ENCODE measurements around the gene SH2B2.

The SH2B2 gene

DNA sequence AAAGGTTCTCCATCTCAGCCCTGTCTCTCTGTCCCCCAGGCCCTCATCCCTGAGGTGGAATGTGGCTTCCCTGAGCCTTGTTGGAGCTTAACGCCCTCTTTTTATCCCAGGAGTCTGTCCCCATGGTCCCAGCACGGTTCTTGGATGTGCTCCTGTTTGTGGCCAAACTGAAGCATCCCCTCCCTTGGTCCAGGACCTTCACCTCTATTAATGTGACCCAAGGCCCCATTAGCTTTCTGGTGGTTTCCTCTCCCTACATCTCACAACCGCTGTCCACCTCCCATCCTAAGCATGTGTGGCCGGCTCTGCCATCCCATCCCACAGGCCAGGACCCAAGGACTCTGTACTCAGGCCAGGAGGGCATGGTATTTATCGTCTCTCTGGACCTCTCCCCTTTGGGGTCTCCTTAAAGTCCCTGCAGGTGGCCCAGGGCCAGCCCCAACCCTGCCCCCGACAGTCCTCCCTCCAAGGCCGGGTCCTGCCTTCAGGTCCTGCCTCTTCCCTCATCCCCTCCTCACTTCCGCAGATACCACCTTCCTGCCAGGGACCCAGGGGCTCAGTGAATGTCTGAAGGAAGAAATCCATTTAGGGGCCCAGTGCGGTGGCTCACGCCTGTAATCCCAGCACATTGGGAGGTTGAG is 15.4 kb upstream of the SH2B2 start:
- Histone ChIP-seq H3K9me3 (ENCODE audit: control insufficient read depth, low read length) (no peaks in the 10 kb centered on the region), H3K36me3 (ENCODE audit: control insufficient read depth, insufficient read depth, low read length) (no peaks in the 10 kb centered on the region), H3K4me1 (ENCODE audit: control insufficient read depth, insufficient read depth, low read length) (peaks cover 26% of the 10 kb centered on the region), H3K27me3 (ENCODE audit: control insufficient read depth, insufficient read depth, low read length) (no peaks in the 10 kb centered on the region), H3K4me3 (ENCODE audit: low read length) (no peak overlapping the region), H3K9ac (ENCODE audit: low read length) (no peak overlapping the region)

- no peaks in the 10 kb centered on the region for H3K27me3 ChIP-seq (ENCODE audit: control insufficient read depth, insufficient read depth, low read length)
- no peak overlapping the region for H3K4me3 ChIP-seq (ENCODE audit: low read length)
- H3K9me3 ChIP-seq (ENCODE audit: control insufficient read depth, low read length) = no peaks in the 10 kb centered on the region
- H3K36me3 ChIP-seq (ENCODE audit: control insufficient read depth, insufficient read depth, low read length) = no peaks in the 10 kb centered on the region
- H3K4me1 ChIP-seq (ENCODE audit: control insufficient read depth, insufficient read depth, low read length) = peaks cover 26% of the 10 kb centered on the region
- H3K9ac ChIP-seq (ENCODE audit: low read length) = no peak overlapping the region
Observed at GRCh38 chr7:102272075-102272916, 14.4 kb upstream of the SH2B2 start.

GRCh38 chr7:102272917-102273748 is 13.5 kb upstream of the SH2B2 start:
- H3K36me3 ChIP-seq (ENCODE audit: control insufficient read depth, insufficient read depth, low read length) = no peaks in the 10 kb centered on the region
- peaks cover 26% of the 10 kb centered on the region for H3K4me1 ChIP-seq (ENCODE audit: control insufficient read depth, insufficient read depth, low read length)
- H3K9ac ChIP-seq (ENCODE audit: low read length) = no peak overlapping the region

DNA sequence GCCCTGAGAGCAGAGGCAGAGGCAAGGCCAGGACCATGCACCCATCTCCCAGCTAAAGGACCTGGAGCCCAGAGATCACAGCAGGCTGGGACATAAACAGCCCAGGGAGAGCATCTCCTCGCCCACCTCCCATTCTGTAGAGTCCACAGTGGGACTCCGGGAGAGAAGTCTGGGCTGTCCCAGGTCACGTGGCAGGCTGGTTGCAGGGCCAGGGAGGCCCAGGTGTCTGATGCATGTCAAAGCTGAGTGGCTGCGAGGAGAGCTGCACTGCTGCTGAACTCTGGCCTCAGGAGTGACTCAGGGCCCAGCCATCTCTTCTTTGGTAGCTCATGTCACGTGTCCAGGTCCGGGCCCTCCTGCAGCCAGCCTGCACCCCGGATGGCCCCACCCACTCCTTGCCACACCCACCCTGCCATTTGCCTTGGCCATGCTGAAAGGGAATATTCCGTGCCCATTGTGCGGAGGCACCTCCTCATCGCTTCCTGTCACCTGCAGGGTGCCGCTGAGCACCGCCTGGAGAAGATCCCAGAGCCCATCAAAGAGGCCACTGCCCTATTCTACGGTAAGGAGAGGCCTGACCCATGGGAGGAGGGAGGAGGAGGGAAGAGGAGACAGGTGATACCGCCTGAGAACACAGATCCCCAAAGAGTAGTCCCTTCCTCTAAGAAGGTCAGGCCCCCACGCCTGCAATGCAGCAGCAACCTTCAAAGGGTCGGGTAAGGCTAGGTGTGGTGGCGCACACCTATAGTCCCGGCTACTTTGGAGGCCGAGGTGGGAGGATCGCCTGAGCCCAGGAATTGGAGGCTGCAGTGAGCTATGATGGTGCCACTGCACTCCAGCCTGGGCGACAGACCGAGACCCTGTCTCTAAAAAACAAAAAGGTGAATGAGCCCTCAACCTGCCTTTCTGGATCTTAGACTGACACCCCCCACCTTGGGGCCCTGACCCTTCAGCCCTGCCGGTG is 12.6 kb upstream of the SH2B2 start:
- peaks cover 26% of the 10 kb centered on the region for H3K4me1 ChIP-seq (ENCODE audit: control insufficient read depth, insufficient read depth, low read length)
- H3K9ac ChIP-seq (ENCODE audit: low read length) = no peak overlapping the region
- H3K9me3 ChIP-seq (ENCODE audit: control insufficient read depth, low read length) = no peaks in the 10 kb centered on the region
- no peaks in the 10 kb centered on the region for H3K36me3 ChIP-seq (ENCODE audit: control insufficient read depth, insufficient read depth, low read length)
- no peak overlapping the region for H3K4me3 ChIP-seq (ENCODE audit: low read length)
- no peaks in the 10 kb centered on the region for H3K27me3 ChIP-seq (ENCODE audit: control insufficient read depth, insufficient read depth, low read length)

More at GRCh38 chr7:102272917-102273748, 13.5 kb upstream of the SH2B2 start:
- no peaks in the 10 kb centered on the region for H3K9me3 ChIP-seq (ENCODE audit: control insufficient read depth, low read length)
- H3K27me3 ChIP-seq (ENCODE audit: control insufficient read depth, insufficient read depth, low read length) = no peaks in the 10 kb centered on the region
- no peak overlapping the region for H3K4me3 ChIP-seq (ENCODE audit: low read length)

DNA sequence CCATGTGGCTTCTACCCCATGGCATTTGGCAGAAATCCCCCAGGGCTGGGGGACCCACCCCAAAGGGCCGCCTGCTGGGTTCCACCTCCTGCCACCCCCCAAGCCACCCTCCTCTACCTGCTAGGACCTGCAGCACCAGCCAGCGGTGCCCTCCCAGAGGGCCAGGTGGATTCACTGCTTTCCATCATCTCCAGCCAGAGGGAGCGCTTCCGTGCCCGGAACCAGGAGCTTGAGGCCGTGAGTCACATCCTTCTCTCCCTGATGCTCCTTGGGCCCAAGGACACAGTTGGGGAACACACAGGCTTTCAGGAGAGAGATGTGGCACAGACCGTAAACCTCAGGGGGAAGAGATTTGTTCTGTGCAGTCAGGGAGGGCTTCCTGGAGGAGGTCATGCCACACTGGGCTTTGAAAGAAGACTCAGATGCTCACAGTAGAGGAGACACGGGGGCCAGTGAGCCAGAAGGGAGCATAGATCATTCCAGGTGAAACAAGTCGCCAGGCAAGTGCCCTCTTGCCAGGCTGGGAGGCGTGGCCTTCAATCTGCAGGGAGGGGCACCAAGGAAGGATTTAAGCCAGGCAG is 11.5 kb upstream of the SH2B2 start:
- Histone ChIP-seq H3K9ac (ENCODE audit: low read length) (no peak overlapping the region), H3K9me3 (ENCODE audit: control insufficient read depth, low read length) (no peaks in the 10 kb centered on the region), H3K27me3 (ENCODE audit: control insufficient read depth, insufficient read depth, low read length) (no peaks in the 10 kb centered on the region), H3K4me3 (ENCODE audit: low read length) (no peak overlapping the region), H3K4me1 (ENCODE audit: control insufficient read depth, insufficient read depth, low read length) (peaks cover 26% of the 10 kb centered on the region), H3K36me3 (ENCODE audit: control insufficient read depth, insufficient read depth, low read length) (no peaks in the 10 kb centered on the region)

GRCh38 chr7:102277901-102278300 is 8.8 kb upstream of the SH2B2 start:
- no peak overlapping the region for H3K4me3 ChIP-seq (ENCODE audit: low read length)
- H3K9me3 ChIP-seq (ENCODE audit: control insufficient read depth, low read length) = no peaks in the 10 kb centered on the region
- H3K36me3 ChIP-seq (ENCODE audit: control insufficient read depth, insufficient read depth, low read length) = no peaks in the 10 kb centered on the region
- H3K4me1 ChIP-seq (ENCODE audit: control insufficient read depth, insufficient read depth, low read length) = peaks cover 18% of the 10 kb centered on the region
- H3K27me3 ChIP-seq (ENCODE audit: control insufficient read depth, insufficient read depth, low read length) = no peaks in the 10 kb centered on the region
- no peak overlapping the region for H3K9ac ChIP-seq (ENCODE audit: low read length)

DNA sequence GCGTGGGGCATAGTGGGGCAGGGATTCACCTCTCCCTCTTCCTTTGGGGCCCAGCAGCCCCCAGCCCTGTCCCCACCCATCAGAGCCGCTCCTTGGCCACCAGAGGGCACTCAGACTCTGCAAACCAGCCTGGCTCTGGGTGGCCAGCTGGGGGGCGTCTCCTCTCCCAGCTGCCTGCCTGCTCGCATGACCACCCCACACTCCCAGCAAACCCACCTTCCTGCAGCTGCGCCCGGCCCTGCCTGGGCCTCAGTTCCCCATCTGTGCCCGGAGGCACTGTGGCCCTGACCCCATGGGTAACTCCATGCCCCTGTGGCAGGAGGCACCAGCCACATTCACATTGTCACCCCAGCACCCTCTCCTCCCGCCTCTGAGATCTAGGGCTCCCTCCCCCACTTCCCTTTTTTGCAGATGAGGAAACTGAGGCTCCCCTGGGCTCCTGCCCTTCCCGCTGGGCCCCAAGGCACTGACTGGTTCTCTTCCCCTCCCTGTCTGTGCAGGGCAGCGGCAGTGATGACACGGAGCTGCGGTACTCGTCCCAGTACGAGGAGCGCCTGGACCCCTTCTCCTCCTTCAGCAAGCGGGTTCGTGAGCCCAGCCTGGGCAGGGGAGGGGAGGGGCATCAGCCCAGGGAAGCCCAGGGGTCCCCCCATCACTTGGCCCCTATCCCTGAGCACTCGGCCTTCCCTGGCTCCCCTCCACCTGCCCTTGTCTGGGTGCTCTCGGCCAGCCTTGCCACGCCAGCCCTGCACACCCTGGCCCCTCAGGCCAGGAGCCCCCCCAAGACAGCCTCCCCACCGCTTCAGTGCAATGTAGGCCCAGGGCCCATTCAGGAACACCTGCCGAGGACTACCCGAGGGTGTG is 6.9 kb upstream of the SH2B2 start:
- H3K9ac ChIP-seq (ENCODE audit: low read length) = no peak overlapping the region
- no peaks in the 10 kb centered on the region for H3K27me3 ChIP-seq (ENCODE audit: control insufficient read depth, insufficient read depth, low read length)
- no peak overlapping the region for H3K4me3 ChIP-seq (ENCODE audit: low read length)
- H3K9me3 ChIP-seq (ENCODE audit: control insufficient read depth, low read length) = no peaks in the 10 kb centered on the region
- H3K4me1 ChIP-seq (ENCODE audit: control insufficient read depth, insufficient read depth, low read length) = peaks cover under 1% of the 10 kb centered on the region
- no peaks in the 10 kb centered on the region for H3K36me3 ChIP-seq (ENCODE audit: control insufficient read depth, insufficient read depth, low read length)

- H3K4me1 ChIP-seq (ENCODE audit: control insufficient read depth, insufficient read depth, low read length) = no peaks in the 10 kb centered on the region
- H3K9me3 ChIP-seq (ENCODE audit: control insufficient read depth, low read length) = no peaks in the 10 kb centered on the region
- no peak overlapping the region for H3K4me3 ChIP-seq (ENCODE audit: low read length)
- no peak overlapping the region for H3K9ac ChIP-seq (ENCODE audit: low read length)
- H3K27me3 ChIP-seq (ENCODE audit: control insufficient read depth, insufficient read depth, low read length) = no peaks in the 10 kb centered on the region
- H3K36me3 ChIP-seq (ENCODE audit: control insufficient read depth, insufficient read depth, low read length) = no peaks in the 10 kb centered on the region
Observed at GRCh38 chr7:102280521-102280920, 6.1 kb upstream of the SH2B2 start.

- Histone ChIP-seq H3K27me3 (ENCODE audit: control insufficient read depth, insufficient read depth, low read length) (peaks cover 6% of the 10 kb centered on the region), H3K4me3 (ENCODE audit: low read length) (no peak overlapping the region), H3K9me3 (ENCODE audit: control insufficient read depth, low read length) (no peaks in the 10 kb centered on the region), H3K4me1 (ENCODE audit: control insufficient read depth, insufficient read depth, low read length) (peaks cover 6% of the 10 kb centered on the region), H3K36me3 (ENCODE audit: control insufficient read depth, insufficient read depth, low read length) (no peaks in the 10 kb centered on the region), H3K9ac (ENCODE audit: low read length) (no peak overlapping the region)
Observed at GRCh38 chr7:102281785-102282184, 4.9 kb upstream of the SH2B2 start.

- Histone ChIP-seq H3K36me3 (ENCODE audit: control insufficient read depth, insufficient read depth, low read length) (no peaks in the 10 kb centered on the region), H3K4me1 (ENCODE audit: control insufficient read depth, insufficient read depth, low read length) (peaks cover 12% of the 10 kb centered on the region), H3K27me3 (ENCODE audit: control insufficient read depth, insufficient read depth, low read length) (peaks cover 8% of the 10 kb centered on the region), H3K4me3 (ENCODE audit: low read length) (no peak overlapping the region), H3K9ac (ENCODE audit: low read length) (no peak overlapping the region), H3K9me3 (ENCODE audit: control insufficient read depth, low read length) (no peaks in the 10 kb centered on the region)
Observed at GRCh38 chr7:102282465-102283362, 4.0 kb upstream of the SH2B2 start.
